ENCODE measurements around the gene MAD1L1.

Gene MAD1L1

DNA sequence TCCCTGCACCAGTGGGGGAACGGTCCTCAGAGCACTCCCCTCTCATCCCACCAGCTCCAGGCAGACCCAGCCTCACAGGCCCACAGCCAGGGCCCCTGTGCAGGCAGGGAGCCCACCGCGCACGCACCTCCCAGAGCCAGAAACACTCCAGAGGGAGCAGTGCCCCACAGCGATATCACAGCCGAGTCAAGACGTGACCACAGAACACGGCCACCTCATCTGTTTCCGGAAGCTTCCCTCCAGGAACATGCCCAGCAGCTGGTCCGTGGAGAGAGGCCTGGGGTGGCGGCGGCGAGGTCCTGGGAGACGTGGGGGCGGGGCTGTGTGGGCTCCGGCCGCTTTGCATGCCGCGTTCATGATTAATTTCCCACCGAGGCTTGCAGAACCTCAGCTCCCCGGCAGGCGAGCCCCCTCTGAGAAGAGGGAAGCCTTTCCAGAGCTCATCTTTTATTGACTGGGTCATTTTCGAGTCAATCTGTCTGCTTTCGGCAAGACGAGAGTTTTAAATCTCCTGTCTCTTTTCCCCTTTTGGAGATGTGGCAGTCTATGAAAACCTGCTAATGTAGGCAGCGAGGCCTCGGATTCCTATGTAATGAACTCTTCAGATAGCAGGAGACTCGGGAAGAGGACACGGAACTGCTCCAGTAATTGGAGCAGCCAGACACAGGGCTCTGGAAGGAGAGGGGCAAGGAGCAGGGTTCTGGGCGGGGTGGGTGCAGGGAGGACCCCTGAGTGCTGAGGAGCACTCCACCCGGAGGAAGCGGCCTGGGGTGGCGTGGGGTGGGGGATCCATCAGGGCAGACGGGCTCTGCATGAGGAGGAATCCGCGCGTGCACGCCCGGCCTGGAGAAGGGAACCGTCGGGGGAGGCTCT is 319.9 kb downstream of the MAD1L1 start:
- Histone ChIP-seq H3K9ac (ENCODE audit: low read depth, low read length) (no peak overlapping the region), H3K36me3 (ENCODE audit: insufficient read depth, low read depth, low read length) (no peaks in the 10 kb centered on the region), H3K4me1 (ENCODE audit: insufficient read depth, low read length) (no peaks in the 10 kb centered on the region), H3K27ac (ENCODE audit: low read length) (no peak overlapping the region), H3K9me3 (ENCODE audit: insufficient read depth, low read depth, low read length) (no peaks in the 10 kb centered on the region), H3K27me3 (ENCODE audit: insufficient read depth, low read length) (no peaks in the 10 kb centered on the region), H3K4me3 (ENCODE audit: low read length) (no peak overlapping the region)

DNA sequence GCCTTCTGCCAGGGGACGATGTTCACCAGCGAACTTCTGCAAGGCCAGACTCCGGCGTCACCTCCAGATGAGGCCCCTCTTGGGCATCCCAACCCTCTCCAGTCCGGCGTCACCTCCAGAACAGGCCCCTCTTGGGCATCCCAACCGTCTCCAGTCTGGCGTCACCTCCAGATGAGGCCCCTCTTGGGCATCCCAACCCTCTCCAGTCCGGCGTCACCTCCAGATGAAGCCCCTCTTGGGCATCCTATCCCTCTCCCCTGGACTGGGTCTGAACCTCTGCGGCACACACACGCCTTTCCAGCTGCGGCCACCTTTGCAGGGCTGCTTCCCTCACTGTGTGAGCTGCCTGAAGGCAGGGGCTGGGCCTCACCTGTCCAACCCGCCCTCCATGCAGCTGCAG is 321.2 kb downstream of the MAD1L1 start:
- H3K27ac ChIP-seq (ENCODE audit: low read length) = no peak overlapping the region
- H3K9ac ChIP-seq (ENCODE audit: low read depth, low read length) = no peak overlapping the region
- H3K27me3 ChIP-seq (ENCODE audit: insufficient read depth, low read length) = no peaks in the 10 kb centered on the region
- H3K9me3 ChIP-seq (ENCODE audit: insufficient read depth, low read depth, low read length) = no peaks in the 10 kb centered on the region
- H3K4me1 ChIP-seq (ENCODE audit: insufficient read depth, low read length) = no peaks in the 10 kb centered on the region
- no peaks in the 10 kb centered on the region for H3K36me3 ChIP-seq (ENCODE audit: insufficient read depth, low read depth, low read length)
- no peak overlapping the region for H3K4me3 ChIP-seq (ENCODE audit: low read length)

DNA sequence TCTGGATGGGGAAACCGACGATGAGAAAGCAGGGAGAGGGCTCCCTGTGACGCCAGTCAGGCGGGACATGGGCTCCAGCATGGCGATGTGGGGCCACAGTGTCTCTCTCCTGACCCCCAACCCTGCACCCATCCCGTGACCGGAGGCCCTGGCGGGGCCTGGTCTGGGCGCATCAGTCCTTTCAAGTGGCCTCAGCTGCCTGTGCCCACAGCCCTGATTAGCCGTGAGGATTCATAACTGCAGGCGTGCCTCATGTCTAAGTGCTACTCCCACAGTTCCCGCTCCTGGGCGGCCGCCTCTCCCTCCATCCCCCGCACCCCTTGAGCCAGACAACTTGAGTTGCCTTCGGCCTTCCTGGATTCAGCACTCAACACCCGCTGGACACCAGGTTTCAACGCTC is 321.9 kb downstream of the MAD1L1 start:
- Histone ChIP-seq H3K36me3 (ENCODE audit: insufficient read depth, low read depth, low read length) (no peaks in the 10 kb centered on the region), H3K9me3 (ENCODE audit: insufficient read depth, low read depth, low read length) (no peaks in the 10 kb centered on the region), H3K4me1 (ENCODE audit: insufficient read depth, low read length) (no peaks in the 10 kb centered on the region), H3K9ac (ENCODE audit: low read depth, low read length) (no peak overlapping the region), H3K27ac (ENCODE audit: low read length) (no peak overlapping the region), H3K27me3 (ENCODE audit: insufficient read depth, low read length) (no peaks in the 10 kb centered on the region), H3K4me3 (ENCODE audit: low read length) (no peak overlapping the region)

DNA sequence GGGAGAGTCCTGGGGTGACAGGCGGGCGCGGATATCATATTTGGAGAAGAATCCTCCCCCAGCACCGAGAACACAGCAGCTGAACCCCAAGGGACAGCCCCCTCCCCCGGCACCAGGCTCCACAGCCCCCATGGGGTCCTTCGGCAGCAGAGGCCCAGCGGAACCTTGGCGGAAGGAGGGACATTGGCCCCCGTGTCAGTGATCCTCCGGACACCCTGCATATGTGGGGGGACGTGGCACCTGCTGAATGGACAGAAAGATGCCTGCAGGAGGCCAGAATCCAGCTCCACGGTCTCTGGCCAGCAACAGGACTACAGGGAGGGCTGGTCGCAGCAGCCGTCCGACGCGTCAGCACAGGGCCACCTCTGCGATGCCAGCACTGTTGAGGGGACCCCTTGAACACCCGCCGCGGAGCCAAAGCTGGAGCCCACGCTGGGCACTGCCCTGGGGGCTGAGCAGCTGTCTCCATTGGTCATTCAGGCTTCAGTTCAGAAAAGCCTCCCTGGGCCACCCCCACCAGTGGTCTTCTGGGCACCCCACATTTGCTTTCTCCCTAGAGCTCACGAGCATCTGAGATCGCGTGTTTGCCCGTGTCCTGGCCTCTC is 322.6 kb downstream of the MAD1L1 start:
- no peak overlapping the region for H3K4me3 ChIP-seq (ENCODE audit: low read length)
- H3K27ac ChIP-seq (ENCODE audit: low read length) = no peak overlapping the region
- H3K27me3 ChIP-seq (ENCODE audit: insufficient read depth, low read length) = no peaks in the 10 kb centered on the region
- H3K9ac ChIP-seq (ENCODE audit: low read depth, low read length) = no peak overlapping the region
- H3K9me3 ChIP-seq (ENCODE audit: insufficient read depth, low read depth, low read length) = no peaks in the 10 kb centered on the region
- H3K36me3 ChIP-seq (ENCODE audit: insufficient read depth, low read depth, low read length) = no peaks in the 10 kb centered on the region
- no peaks in the 10 kb centered on the region for H3K4me1 ChIP-seq (ENCODE audit: insufficient read depth, low read length)

DNA sequence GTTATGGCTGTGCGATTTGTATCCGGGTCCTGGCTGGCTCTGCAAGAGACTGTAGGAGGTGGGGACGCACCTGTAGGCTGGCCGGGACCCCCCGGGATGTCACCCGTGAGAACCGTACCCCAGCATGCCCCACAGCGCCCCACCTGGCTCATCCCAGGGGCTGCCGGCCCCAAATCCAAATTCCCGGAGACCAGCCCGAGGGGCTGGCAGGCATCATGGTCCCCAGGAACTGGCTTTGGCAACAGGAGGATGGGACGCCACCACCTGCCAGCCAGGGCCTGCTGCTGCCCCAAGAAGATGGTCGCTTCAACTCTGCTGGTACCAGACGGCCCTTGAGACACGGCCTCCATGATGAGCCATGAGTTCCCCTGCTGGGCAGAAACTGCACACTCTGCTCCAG is 323.3 kb downstream of the MAD1L1 start:
- Histone ChIP-seq H3K4me1 (ENCODE audit: insufficient read depth, low read length) (no peaks in the 10 kb centered on the region), H3K9me3 (ENCODE audit: insufficient read depth, low read depth, low read length) (no peaks in the 10 kb centered on the region), H3K36me3 (ENCODE audit: insufficient read depth, low read depth, low read length) (no peaks in the 10 kb centered on the region), H3K27me3 (ENCODE audit: insufficient read depth, low read length) (no peaks in the 10 kb centered on the region), H3K9ac (ENCODE audit: low read depth, low read length) (no peak overlapping the region), H3K27ac (ENCODE audit: low read length) (no peak overlapping the region), H3K4me3 (ENCODE audit: low read length) (no peak overlapping the region)

DNA sequence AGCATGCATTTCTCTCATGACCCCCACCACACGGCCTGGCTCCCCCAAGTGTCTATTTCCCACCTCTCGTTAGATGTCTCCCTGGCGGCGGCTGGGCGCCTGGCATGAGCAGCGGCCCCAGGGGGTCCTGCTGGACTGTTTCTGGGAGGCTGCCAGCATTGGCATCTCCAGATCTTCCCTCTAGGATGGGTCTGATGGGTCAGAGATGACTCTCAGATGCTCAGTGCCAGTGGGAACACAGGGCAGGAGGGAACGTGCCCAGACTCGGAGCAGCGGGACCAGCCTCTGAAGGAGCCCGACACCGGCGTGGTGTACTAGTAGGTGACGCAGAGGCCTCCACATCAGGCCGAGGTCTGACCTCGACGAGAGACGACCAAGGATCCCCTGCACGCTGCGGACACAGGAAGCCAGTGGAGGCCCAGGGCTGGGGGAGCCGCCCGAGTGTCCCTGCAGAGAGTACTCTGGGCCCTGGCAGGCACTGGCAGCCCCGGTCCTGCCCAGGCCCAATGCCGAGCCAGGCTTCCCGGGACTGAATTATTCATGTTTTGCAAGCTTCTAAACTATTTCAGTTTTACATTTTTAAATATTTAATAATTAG is 323.8 kb downstream of the MAD1L1 start:
- Histone ChIP-seq H3K9me3 (ENCODE audit: insufficient read depth, low read depth, low read length) (no peaks in the 10 kb centered on the region), H3K36me3 (ENCODE audit: insufficient read depth, low read depth, low read length) (no peaks in the 10 kb centered on the region), H3K4me1 (ENCODE audit: insufficient read depth, low read length) (no peaks in the 10 kb centered on the region), H3K4me3 (ENCODE audit: low read length) (no peak overlapping the region), H3K9ac (ENCODE audit: low read depth, low read length) (no peak overlapping the region), H3K27ac (ENCODE audit: low read length) (no peak overlapping the region), H3K27me3 (ENCODE audit: insufficient read depth, low read length) (no peaks in the 10 kb centered on the region)

DNA sequence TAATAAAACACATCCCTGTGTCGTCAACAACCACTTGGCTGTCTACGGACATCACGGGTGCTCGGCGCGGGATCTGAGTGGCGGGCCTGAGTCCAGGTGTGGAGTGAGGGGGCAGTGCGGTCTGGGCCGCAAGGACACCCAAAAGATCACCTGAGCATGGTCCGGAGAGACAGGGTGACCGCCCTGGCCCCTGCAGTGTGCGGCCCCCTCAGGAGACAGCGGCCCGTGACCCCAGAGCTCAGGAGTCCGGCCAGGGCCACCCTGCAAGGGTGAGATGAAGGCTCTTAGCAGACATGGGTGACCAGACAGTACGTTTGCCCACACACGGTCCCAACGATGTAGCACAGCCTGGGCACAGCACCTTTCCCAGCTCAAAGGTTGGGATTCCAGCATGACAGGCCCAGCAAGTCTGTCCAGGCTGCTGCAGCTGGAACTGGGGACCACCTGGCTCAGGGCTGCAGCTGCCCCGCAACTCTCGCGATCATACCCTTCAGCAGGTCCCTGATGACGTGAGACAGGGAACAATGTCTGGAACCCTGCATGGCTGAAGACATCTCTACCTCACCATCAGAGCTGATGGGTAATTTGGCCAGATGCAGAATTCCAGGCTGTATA is 324.9 kb downstream of the MAD1L1 start:
- Histone ChIP-seq H3K9ac (ENCODE audit: low read depth, low read length) (no peak overlapping the region), H3K36me3 (ENCODE audit: insufficient read depth, low read depth, low read length) (no peaks in the 10 kb centered on the region)

DNA sequence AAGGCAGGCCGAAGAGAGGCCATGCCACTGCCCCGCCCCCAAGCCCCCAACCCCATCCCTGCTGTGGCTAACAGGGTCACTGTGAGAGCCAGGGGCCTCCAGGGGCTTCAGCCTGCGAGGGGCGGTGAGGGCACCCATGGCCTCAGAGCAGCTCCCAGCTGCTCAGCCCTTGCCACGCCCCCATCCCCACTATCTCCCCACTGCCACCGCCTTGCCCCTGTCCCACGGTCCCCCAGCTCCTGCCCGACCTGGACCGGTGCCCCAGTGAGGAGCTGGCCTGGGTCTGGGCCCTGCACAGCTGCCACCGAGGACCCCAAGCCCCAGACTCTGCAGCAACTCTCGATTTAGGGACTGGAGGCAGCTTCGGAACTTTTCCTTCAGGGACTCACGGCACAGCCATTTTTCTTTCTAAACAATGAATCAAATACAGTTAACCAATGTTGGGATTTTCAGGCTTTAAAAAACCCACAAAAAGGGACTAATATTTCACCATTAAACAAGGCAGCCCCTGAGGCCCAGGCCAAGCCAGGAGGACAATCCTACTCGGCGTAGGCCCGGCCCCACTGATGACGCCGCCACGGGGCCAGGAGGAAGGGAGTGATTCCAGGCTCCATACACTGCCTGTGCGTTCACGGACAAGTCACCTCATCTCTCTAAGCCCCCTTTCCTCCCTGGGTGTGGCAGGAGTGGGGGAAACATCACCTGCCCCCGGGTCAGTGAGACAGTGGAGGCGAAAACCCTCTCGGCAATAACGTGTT is 325.6 kb downstream of the MAD1L1 start:
- H3K27ac ChIP-seq (ENCODE audit: low read length) = no peak overlapping the region
- no peaks in the 10 kb centered on the region for H3K36me3 ChIP-seq (ENCODE audit: insufficient read depth, low read depth, low read length)
- no peaks in the 10 kb centered on the region for H3K4me1 ChIP-seq (ENCODE audit: insufficient read depth, low read length)
- no peak overlapping the region for H3K4me3 ChIP-seq (ENCODE audit: low read length)
- H3K9ac ChIP-seq (ENCODE audit: low read depth, low read length) = no peak overlapping the region
- no peaks in the 10 kb centered on the region for H3K27me3 ChIP-seq (ENCODE audit: insufficient read depth, low read length)
- H3K9me3 ChIP-seq (ENCODE audit: insufficient read depth, low read depth, low read length) = no peaks in the 10 kb centered on the region

More for the DNA sequence above, 324.9 kb downstream of the MAD1L1 start:
- Histone ChIP-seq H3K4me3 (ENCODE audit: low read length) (no peak overlapping the region), H3K27ac (ENCODE audit: low read length) (no peak overlapping the region), H3K9me3 (ENCODE audit: insufficient read depth, low read depth, low read length) (no peaks in the 10 kb centered on the region), H3K4me1 (ENCODE audit: insufficient read depth, low read length) (no peaks in the 10 kb centered on the region), H3K27me3 (ENCODE audit: insufficient read depth, low read length) (no peaks in the 10 kb centered on the region)

DNA sequence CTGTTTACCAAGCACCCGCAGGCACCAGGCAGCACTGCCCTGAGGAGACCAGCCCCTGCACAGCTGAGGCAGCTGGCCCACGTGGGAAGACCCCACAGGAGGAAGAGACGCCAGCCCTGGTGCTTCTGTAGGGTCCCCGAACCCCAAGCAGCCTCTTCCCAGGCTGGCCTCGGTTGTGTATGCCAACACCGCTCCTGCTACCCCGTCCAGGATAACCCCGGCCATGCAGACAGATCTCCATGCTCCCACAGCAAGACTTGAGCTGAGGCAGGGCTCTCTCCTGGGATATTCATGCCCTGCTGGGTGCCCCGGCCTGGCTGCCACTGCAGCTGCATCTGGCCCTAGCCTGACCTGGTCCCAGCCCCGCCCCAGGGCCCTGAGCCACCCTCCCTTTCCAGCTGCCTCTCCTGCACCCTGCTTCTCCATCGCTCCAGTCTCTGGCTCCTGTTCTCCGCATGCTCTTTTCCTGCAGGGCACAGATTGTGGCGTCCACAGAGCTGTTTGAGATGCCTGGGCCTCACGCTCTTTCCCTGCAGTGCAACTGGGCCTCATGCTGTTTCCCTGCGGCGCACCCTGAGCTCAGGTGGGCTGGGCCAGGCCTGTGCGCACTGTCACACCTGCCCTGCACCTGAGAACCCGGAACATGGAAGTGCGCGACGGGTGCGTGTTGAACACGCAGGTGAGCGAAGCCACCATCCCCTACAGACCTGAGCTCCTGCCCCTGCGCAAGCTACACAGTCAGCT is 326.5 kb downstream of the MAD1L1 start:
- H3K36me3 ChIP-seq (ENCODE audit: insufficient read depth, low read depth, low read length) = no peaks in the 10 kb centered on the region
- no peak overlapping the region for H3K27ac ChIP-seq (ENCODE audit: low read length)
- H3K4me1 ChIP-seq (ENCODE audit: insufficient read depth, low read length) = no peaks in the 10 kb centered on the region
- H3K9ac ChIP-seq (ENCODE audit: low read depth, low read length) = no peak overlapping the region
- no peaks in the 10 kb centered on the region for H3K9me3 ChIP-seq (ENCODE audit: insufficient read depth, low read depth, low read length)
- no peak overlapping the region for H3K4me3 ChIP-seq (ENCODE audit: low read length)
- H3K27me3 ChIP-seq (ENCODE audit: insufficient read depth, low read length) = no peaks in the 10 kb centered on the region

DNA sequence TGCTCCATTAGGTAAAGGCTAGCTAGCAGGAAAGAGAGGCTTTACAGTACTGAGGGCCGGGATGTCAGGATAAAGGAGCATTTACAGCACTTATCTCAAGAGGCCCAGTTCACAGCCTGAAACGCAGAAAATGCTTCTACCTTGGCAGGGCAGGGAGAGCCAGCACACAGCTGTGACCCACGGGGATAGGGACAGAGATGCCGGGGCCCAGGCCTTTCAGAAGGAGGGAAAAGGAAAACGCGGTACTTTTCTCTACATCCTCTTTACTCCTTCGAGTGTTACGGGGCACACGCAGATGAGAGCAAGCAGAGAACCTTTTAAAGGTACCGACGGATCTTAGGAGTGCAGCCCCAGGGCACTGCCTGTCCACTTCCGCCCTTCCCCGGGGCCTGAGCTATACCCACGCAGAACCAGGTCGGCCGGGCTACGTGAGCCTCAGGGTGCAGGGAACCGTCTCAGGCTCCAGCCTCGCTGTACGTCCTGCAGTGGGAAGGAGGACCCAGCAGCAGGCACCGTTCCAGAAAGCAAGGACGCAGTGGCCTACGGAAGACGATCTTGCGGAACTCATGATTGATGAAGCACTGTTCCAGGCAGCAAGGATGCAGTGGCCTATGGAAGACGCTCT is 330.4 kb downstream of the MAD1L1 start:
- Histone ChIP-seq H3K27me3 (ENCODE audit: insufficient read depth, low read length) (no peaks in the 10 kb centered on the region), H3K4me3 (ENCODE audit: low read length) (no peak overlapping the region), H3K9ac (ENCODE audit: low read depth, low read length) (no peak overlapping the region), H3K9me3 (ENCODE audit: insufficient read depth, low read depth, low read length) (no peaks in the 10 kb centered on the region), H3K27ac (ENCODE audit: low read length) (no peak overlapping the region), H3K36me3 (ENCODE audit: insufficient read depth, low read depth, low read length) (no peaks in the 10 kb centered on the region), H3K4me1 (ENCODE audit: insufficient read depth, low read length) (no peaks in the 10 kb centered on the region)
